Lower leg skin (tissue), 3 donors: ENCODE measurements around the gene COG8.

Source experiments
- CTCF ChIP-seq, 3 donors: fragments of 450-650 bp; IDR thresholded peaks; one replicate each; pipeline ENCODE4 v1.5.1; 2016; ENCODE audit warnings: antibody characterized with exemption in 3 of 3, mild to moderate bottlenecking in 3 of 3, moderate library complexity in 2 of 3
- POLR2A ChIP-seq, 2 donors: fragments of 450-650 bp; IDR thresholded peaks; one replicate each; pipeline ENCODE4 v1.6.1; 2016 to 2017; ENCODE audit warnings: antibody characterized with exemption in 2 of 2, mild to moderate bottlenecking in 1 of 2, moderate library complexity in 1 of 2

- TF ChIP-seq CTCF (IDR thresholded peaks at IDR 0.05) (no peak), POLR2A (IDR thresholded peaks at IDR 0.05) (no peak)
Measured at GRCh38 chr16:69320740-69321073, 18.7 kb downstream of the COG8 start.
